ENCODE measurements around the gene KANSL2. TPM values are rescaled to one million over a fixed set of nuclear protein-coding genes. Genes with fewer than 3 reads are reported as not detected.
"Not testable (repeated sequence)": the region's sequence is repeated elsewhere in the genome, so short reads cannot be mapped to it uniquely, and the experiment has no call there.

The KANSL2 gene
- total RNA-seq, 1 experiment from 2014 or later, result 56.3 TPM

DNA sequence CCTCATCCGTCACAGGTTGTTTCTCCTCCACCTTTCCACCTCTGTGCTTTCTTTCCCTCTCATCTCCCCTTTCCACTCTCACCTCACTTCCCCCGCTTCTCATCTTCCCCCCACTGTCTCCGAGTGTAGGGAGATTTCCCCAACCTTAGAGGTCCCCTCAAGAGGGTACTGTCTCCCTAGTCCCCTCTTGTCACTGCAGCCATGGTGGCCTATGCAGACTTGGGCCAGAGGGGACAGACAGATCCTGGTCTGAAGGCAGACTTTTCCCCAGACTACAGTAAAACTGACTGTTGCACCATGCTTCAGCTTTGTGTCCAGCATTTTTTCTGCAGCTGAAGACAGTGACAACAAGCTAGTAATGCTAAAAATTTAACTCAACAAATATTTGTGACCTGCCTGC is 41.2 kb downstream of the KANSL2 start:
- no peaks in the 10 kb centered on the region for H3K9me3 ChIP-seq
- H3K4me3 ChIP-seq, result no peak overlapping the region
- peaks cover 18% of the 10 kb centered on the region for H3K36me3 ChIP-seq
- H3K27me3 ChIP-seq, result no peaks in the 10 kb centered on the region
- no peak for DNase-seq

DNA sequence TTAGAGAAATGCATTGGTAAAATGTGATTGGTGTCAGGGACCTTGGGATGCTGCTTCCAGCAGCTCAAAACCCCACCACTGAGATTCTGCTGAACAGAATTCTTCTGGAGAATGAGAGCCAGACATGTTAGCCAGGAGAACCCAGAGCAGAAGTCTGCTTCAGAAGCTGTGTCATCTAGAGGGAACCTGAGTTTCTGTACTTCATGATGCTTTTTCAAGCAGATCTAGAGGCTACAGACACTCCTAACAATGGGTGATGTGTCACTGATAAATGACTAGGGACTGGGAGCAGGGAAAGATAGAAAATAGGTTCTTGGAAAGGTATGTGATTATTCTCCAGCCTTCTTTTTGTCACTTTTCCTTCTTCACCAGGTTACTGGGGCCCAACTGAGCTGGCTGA is 41.6 kb downstream of the KANSL2 start:
- DNase-seq, result no peak
- Histone ChIP-seq H3K9me3 (no peaks in the 10 kb centered on the region), H3K4me3 (no peak overlapping the region), H3K27me3 (no peaks in the 10 kb centered on the region), H3K36me3 (peaks cover 18% of the 10 kb centered on the region)

DNA sequence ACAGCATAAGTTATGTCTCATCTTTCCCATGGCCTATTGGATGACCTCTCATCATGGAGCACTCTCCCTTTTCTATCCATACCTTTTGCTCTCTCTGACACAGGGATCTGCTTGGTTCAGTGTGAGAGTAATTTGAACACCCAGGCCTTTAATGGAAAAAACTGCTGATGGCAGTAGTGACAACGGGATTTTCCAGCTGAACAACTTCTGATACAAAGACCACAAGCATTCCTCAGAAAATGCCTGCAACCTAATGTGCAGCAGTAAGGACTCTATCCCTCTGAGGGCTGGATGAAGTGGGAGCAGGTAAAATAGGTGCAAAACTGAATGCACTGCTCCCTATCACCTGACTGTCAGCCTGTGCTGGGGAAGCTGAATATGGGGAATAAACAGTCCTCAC is 51.0 kb downstream of the KANSL2 start:
- Histone ChIP-seq H3K36me3 (no peaks in the 10 kb centered on the region), H3K27me3 (no peaks in the 10 kb centered on the region; the same call in 1 of the 2 replicates), H3K9me3 (no peaks in the 10 kb centered on the region), H3K4me3 (no peak overlapping the region)
- DNase-seq, result no peak

DNA sequence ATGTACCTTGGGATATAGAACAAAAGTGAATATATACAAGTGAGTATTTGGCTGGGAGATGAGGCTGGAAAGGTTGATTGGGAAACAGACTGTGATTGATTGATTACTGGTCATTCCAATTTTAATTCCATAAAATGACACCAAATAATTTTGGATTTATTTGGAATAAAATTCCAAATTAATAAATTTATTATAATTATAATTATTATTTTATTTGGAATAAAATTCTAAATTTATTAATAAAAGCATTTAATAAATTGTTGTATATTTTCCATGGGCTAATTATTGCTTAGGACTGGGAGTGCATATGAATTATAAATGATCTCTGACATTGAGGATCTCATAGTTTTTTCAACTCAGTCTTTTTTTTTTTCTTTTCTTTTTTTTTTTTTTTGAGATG is 51.7 kb downstream of the KANSL2 start:
- Histone ChIP-seq H3K36me3 (no peaks in the 10 kb centered on the region), H3K9me3 (no peaks in the 10 kb centered on the region), H3K4me3 (no peak overlapping the region), H3K27me3 (peaks cover 3% of the 10 kb centered on the region)
- DNase-seq, result no peak

DNA sequence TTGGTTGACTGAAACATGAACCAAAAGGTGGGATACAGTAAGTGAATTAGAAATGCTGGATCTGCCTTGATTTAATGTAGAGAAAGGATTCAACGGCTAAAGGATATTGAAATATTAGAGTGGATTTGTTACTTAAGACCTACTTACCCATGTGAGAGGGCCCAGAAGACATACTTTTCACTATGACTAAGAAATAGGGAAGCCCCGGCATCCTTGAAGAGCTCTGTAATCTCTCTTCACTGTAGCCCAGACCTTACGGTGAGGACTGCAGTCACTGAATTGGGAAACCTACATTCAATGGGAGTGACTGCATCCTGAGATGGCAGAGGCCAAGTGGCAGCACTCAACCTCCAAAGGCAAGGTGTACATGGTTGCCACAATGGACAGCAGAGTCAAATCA is 52.5 kb downstream of the KANSL2 start:
- no peaks in the 10 kb centered on the region for H3K9me3 ChIP-seq
- no peak overlapping the region for H3K4me3 ChIP-seq
- no peaks in the 10 kb centered on the region for H3K36me3 ChIP-seq
- no peak for DNase-seq
- peaks cover 3% of the 10 kb centered on the region for H3K27me3 ChIP-seq

DNA sequence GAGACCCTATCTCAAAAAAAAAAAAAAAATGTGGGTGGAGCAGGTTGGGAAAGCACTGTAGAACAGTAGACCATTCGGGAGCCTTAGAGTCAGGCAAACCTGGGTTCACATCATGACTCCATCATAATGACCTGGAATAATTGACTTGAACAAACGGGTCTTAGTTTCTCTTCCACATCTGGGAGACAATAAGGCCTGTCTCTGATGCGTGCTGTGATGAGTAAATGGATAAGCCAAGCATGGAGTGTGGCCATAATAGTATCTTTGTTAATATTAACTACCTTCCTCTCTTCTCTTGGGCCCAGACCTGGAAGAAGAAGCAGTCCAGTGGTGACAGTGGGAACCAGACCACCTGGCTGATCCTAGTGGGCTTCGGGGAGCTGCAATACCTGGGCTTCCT is 54.5 kb downstream of the KANSL2 start:
- Histone ChIP-seq H3K4me3 (no peak overlapping the region), H3K9me3 (no peaks in the 10 kb centered on the region), H3K36me3 (no peaks in the 10 kb centered on the region), H3K27me3 (peaks cover 3% of the 10 kb centered on the region)
- DNase-seq, result no peak

DNA sequence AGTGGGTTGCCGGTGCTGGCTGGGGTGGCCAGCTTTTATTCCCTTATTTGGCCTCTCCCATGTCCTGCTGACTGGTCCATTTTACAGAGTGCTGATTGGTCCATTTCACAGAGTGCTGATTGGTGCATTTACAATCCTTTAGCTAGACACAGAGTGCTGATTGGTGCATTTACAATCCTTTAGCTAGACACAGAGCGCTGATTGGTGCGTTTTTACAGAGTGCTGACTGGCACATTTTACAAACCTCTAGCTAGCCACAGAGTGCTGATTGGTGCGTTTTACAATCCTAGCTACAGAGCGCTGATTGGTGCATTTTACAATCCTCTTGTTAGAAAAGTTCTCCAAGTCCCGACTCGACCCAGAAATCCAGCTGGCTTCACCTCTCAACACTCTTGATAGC is 59.0 kb downstream of the KANSL2 start:
- H3K36me3 ChIP-seq, H3K4me3 ChIP-seq, DNase-seq, H3K9me3 ChIP-seq: not testable (repeated sequence)
- H3K27me3 ChIP-seq, result peaks cover 13% of the 10 kb centered on the region

DNA sequence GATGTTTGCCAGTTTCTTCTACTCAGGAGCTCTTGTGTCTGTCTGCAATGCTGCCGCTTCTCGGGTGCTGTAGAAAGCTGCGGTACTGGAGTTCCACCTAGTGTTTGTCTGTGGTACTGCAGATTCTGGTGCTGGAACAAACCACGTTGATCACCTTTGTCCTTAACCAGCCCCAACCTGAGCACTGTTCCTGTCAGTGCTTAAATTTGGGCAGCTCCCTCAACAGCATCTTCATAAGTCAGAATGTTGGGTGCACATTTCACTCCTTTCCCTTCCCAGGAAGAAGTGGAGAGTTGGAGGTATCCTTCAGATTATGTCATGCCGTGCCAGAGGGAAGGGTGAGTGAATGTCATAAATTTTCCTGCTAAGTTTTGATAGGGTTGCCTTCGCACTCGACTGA is 63.5 kb downstream of the KANSL2 start:
- Histone ChIP-seq H3K4me3 (no peak overlapping the region), H3K9me3 (peaks cover 11% of the 10 kb centered on the region), H3K36me3 (no peaks in the 10 kb centered on the region), H3K27me3 (peaks cover 10% of the 10 kb centered on the region)
- peak; percentile 39 for DNase-seq

DNA sequence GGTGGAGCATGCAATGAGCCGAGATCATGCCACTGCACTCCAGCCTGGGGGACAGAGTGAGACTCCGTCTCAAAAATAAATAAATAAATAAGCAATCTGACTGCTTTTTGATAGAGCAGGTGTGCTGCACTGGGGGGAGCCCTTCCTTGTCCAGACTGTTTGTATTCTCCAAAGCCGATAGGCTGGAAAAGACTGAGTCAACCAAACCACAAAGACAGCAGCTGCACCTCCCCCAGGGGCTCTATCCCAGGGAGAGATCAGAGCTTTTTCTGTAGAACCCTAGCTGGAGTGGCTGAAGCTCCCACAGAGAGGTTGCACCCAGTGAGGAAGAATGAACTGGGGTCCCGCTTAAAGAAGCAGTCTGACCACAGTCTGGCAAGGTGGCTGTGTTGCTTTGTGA is 66.4 kb downstream of the KANSL2 start:
- Histone ChIP-seq H3K36me3 (no peaks in the 10 kb centered on the region), H3K4me3 (no peak overlapping the region), H3K9me3 (peaks cover 19% of the 10 kb centered on the region), H3K27me3 (peaks cover 10% of the 10 kb centered on the region)
- DNase-seq, result no peak

DNA sequence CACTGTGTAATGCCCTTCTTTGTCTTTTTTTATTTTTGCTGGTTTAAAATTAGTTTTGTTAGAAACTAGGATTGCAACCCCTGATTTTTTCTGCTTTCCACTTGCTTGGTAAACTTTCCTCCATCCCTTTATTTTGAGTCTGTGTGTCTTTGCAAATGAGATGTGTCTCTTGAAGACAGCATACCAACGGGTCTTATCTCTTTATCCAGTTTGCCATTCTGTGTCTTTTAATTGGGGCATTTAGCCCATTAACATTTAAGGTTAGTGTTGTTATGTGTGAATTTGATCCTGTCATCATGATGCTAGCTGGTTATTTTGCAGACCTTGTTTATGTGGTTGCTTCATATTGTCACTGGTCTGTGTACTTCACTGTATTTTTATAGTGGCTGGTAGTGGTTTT is 68.7 kb downstream of the KANSL2 start:
- DNase-seq, result no peak
- no peak overlapping the region for H3K4me3 ChIP-seq

More for the DNA sequence above, 68.7 kb downstream of the KANSL2 start:
- Histone ChIP-seq H3K27me3 (peaks cover 2% of the 10 kb centered on the region), H3K9me3 (peaks cover 19% of the 10 kb centered on the region), H3K36me3 (no peaks in the 10 kb centered on the region)

Other genes with a start within 250 kb of the KANSL2 start
- not detected in 2 replicates for gene ANP32D, start 209.7 kb downstream of the KANSL2 start, total RNA-seq (2014; rRNA removed; shearing (Covaris generic); ENCODE audit: low replicate concordance)
- gene C12orf54, start 199.7 kb downstream of the KANSL2 start, total RNA-seq (2014; rRNA removed; shearing (Covaris generic); ENCODE audit: low replicate concordance), result not detected in 2 replicates
- gene OR8S1, start 156.6 kb downstream of the KANSL2 start, total RNA-seq (2014; rRNA removed; shearing (Covaris generic); ENCODE audit: low replicate concordance), result not detected in 2 replicates
- gene LALBA, start 112.2 kb downstream of the KANSL2 start, total RNA-seq (2014; rRNA removed; shearing (Covaris generic); ENCODE audit: low replicate concordance), result not detected in 2 replicates
- 9.7 and 22.2 TPM in 2 replicates for gene CCNT1, start 34.5 kb upstream of the KANSL2 start, total RNA-seq (2014; rRNA removed; shearing (Covaris generic); ENCODE audit: low replicate concordance)
- 30.4 and 40.0 TPM in 2 replicates for gene ADCY6, start 106.9 kb upstream of the KANSL2 start, total RNA-seq (2014; rRNA removed; shearing (Covaris generic); ENCODE audit: low replicate concordance)
- gene CACNB3, start 136.3 kb upstream of the KANSL2 start, total RNA-seq (2014; rRNA removed; shearing (Covaris generic); ENCODE audit: low replicate concordance), result 13.9 and 19.0 TPM in 2 replicates
- gene DDX23, start 169.9 kb upstream of the KANSL2 start, total RNA-seq (2014; rRNA removed; shearing (Covaris generic); ENCODE audit: low replicate concordance), result 76.0 and 85.0 TPM in 2 replicates
- gene RND1, start 183.6 kb upstream of the KANSL2 start, total RNA-seq (2014; rRNA removed; shearing (Covaris generic); ENCODE audit: low replicate concordance), result 0.12 TPM in 1 of 2 replicates, not detected in the other
- 0.94 and 3.2 TPM in 2 replicates for gene FKBP11, start 243.3 kb upstream of the KANSL2 start, total RNA-seq (2014; rRNA removed; shearing (Covaris generic); ENCODE audit: low replicate concordance)

All from MG63 (cell line).